Activated naive CD8-positive, alpha-beta T cell treated with anti-CD3 and anti-CD28 coated beads, Interleukin-2, amount 50 U/mL, for 16 hours (primary cell): ENCODE measurements around the gene NBR1.
"Not testable (repeated sequence)": the region's sequence is repeated elsewhere in the genome, so short reads cannot be mapped to it uniquely, and the experiment has no call there.

Experiments
- DNase-seq: peaks from one replicate; pipeline ENCODE4 v3.0.0-alpha.2; 2020; ENCODE audit warnings: low read depth, low spot score

The NBR1 gene, protein sequence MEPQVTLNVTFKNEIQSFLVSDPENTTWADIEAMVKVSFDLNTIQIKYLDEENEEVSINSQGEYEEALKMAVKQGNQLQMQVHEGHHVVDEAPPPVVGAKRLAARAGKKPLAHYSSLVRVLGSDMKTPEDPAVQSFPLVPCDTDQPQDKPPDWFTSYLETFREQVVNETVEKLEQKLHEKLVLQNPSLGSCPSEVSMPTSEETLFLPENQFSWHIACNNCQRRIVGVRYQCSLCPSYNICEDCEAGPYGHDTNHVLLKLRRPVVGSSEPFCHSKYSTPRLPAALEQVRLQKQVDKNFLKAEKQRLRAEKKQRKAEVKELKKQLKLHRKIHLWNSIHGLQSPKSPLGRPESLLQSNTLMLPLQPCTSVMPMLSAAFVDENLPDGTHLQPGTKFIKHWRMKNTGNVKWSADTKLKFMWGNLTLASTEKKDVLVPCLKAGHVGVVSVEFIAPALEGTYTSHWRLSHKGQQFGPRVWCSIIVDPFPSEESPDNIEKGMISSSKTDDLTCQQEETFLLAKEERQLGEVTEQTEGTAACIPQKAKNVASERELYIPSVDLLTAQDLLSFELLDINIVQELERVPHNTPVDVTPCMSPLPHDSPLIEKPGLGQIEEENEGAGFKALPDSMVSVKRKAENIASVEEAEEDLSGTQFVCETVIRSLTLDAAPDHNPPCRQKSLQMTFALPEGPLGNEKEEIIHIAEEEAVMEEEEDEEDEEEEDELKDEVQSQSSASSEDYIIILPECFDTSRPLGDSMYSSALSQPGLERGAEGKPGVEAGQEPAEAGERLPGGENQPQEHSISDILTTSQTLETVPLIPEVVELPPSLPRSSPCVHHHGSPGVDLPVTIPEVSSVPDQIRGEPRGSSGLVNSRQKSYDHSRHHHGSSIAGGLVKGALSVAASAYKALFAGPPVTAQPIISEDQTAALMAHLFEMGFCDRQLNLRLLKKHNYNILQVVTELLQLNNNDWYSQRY

DNA sequence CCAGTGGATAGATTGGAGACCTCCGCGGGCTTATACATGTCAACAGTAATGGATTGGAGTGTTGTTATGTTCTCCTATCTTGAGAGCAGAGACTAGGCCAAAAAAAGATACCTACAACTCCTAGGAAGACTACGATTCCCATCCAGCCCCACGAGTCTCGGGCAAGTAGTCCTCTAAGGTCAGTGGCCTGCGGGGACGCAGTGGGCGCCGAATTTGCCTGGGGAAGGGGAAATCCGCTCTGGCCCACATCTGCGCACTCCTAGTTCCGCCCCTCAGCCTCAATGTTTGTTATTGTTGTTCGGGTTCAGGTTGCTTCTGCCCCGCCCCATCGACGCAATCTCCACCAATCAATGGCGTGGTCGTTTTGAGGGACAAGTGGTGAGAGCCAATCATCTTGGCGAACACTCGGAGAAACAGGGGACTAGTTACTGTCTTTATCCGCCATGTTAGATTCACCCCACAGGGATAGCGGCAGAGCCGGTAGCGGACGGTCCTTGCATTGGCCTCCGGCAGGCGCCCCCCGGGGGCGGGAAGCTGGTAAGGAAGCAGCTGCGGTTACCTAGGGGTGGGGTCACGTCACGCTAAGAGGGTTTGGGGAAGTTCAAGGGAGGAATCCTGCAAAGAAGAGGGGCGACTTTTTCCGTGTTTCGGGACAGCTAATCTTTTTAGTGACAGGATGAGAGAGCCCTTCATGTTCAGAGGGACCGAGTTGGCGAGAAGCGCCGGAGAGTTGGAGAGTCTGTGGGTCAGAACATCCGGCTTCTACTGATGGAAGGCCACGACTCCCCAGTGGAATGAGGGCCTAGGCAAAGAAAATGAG is at the start of gene NBR1:
Gene NBR1, plus strand, starts transcription at position 449 of the 820 bp plus-strand sequence. CDS start 4,586 bp downstream, outside the sequence.
- peak; percentile 88 for DNase-seq

DNA sequence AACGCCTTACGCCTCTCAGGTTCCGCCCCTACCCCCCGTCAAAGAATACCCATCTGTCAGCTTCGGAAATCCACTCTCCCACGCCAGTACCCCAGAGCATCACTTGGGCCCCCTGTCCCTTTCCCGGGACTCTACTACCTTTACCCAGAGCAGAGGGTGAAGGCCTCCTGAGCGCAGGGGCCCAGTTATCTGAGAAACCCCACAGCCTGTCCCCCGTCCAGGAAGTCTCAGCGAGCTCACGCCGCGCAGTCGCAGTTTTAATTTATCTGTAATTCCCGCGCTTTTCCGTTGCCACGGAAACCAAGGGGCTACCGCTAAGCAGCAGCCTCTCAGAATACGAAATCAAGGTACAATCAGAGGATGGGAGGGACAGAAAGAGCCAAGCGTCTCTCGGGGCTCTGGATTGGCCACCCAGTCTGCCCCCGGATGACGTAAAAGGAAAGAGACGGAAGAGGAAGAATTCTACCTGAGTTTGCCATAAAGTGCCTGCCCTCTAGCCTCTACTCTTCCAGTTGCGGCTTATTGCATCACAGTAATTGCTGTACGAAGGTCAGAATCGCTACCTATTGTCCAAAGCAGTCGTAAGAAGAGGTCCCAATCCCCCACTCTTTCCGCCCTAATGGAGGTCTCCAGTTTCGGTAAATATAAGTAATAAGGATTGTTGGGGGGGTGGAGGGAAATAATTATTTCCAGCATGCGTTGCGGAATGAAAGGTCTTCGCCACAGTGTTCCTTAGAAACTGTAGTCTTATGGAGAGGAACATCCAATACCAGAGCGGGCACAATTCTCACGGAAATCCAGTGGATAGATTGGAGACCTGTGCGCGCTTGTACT is 45.7 kb upstream of the NBR1 start, which contains the start of gene BRCA1:
Gene BRCA1, minus strand, starts transcription at position 232 of the 834 bp plus-strand sequence. CDS start 1,268 bp downstream, outside the sequence.
- DNase-seq, result peak; percentile 83

DNA sequence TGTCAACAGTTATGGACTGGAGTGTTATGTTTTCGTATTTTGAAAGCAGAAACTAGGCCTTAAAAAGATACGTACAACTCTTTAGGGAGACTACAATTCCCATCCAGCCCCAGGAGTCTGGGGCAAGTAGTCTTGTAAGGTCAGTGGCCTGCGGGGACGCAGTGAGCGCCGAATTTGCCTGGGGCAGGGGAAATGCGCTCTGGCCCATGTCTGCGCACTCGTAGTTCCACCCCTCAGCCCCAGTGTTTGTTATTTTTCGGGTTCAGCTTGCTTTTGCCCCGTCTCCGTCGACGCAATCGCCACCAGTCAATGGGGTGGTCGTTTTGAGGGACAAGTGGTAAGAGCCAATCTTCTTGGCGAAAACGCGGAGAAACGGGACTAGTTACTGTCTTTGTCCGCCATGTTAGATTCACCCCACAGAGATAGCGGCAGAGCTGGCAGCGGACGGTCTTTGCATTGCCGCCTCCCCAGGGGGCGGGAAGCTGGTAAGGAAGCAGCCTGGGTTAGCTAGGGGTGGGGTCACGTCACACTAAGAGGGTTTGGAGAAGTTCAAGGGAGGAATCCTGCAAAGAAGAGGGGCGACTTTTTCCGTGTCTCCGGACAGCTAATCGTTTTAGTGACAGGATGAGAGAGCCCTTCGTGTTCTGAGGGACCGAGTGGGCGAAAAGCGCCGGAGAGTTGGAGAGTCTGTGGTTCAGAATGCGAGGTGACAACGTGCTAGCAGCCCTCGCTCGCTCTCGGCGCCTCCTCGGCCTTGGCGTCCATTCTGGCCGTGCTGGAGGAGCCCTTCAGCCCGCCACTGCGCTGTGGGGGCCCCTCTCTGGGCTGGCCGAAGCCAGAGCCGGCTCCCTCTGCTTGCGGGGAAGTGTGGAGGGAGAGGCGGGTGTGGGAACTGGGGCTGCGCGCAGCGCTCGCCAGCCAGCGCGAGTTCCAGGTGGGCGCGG is 44.8 kb upstream of the NBR1 start:
- no peak for DNase-seq

DNA sequence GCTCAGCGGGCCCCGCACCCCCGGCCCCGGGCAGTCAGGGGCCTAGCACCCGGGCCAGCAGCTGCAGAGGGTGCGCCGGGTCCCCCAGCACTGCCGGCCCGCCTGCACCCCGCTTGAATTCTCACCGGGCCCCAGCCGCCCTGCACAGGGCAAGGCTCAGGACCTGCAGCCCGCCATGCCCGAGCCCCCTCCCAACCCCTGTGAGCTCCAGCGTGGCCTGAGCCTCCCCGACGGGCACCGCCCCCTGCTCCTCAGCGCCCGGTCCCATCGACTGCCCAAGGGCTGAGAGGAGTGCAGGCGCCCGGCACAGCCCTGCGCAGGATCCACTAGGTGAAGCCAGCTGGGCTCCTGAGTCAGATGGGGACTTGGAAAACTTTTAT is 44.1 kb upstream of the NBR1 start:
- DNase-seq, result no peak

DNA sequence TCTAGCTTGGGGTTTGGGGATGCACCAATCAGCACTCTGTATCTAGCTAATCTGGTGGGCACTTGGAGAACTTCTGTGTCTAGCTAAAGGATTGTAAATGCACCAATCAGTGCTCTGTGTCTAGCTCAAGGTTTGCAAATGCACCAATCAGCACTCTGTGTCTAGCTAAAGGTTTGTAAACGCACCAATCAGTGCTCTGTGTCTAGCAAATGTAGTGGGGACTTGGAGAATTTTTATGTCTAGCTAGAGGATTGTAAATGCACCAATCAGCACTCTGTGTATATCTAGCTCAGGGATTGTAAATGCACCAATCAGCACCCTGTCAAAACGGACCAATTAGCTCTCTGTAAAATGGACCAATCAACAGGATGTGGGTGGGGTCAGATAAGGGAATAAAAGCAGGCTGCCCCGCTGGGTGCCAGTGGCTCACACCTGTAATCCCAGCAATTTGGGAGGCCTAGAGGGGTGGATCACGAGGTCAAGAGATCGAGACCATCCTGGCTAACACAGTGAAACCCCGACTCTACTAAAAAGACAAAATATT is 43.6 kb upstream of the NBR1 start:
- not testable (repeated sequence) for DNase-seq

DNA sequence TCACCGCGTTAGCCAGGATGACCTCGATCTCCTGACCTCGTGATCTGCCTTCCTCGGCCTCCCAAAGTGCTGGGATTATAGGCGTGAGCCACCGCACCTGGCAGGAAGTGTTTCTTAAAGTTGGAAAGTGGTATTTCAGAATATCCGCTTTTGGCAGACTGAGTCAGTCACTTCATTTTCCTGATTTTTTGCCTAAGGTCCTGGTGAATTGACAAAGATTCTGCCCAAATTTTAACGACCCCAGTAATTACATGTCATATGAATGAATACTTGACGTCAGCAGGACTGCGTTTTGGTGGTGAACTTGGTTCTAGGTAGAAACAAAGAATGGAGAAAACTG is 41.4 kb upstream of the NBR1 start:
- DNase-seq, result no peak

DNA sequence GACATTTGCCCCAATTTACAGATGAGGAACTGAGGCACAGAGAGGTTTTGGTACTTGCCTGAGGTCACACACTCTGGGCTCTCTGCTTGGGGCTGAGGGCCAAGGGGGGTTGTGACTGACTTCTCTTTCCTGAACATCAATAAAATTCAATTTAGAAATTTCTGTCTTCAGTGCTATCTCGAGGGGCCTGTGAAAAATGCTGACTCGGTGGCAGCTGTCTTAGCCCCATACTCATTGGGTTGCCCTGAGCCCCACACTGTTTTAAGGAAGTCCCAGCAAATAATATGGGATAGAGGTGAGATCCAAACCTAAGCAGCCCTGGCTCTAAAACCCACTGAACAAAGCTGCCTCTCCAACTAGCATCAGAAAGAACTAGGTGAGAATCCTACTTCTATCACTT is 38.9 kb upstream of the NBR1 start:
- DNase-seq, result no peak

DNA sequence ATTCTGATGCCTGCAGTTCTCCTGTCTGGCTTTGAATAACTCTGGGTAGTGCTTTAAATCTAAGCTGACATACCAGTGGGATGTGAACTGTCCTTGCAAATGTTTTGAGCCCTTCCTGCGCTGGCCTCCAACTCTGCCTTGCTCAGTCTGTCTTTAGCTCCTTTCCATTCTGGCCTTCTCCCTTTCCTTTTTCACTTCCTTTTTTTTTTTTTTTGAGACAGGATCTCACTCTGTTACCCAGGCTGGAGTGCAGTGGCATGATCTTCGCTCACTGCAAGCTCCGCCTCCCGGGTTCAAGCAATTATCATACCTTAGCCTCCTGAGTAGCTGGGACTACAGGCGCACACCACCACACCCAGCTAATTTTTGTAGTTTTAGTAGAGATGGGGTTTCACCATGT is 37.6 kb upstream of the NBR1 start:
- DNase-seq, result not testable (repeated sequence)

DNA sequence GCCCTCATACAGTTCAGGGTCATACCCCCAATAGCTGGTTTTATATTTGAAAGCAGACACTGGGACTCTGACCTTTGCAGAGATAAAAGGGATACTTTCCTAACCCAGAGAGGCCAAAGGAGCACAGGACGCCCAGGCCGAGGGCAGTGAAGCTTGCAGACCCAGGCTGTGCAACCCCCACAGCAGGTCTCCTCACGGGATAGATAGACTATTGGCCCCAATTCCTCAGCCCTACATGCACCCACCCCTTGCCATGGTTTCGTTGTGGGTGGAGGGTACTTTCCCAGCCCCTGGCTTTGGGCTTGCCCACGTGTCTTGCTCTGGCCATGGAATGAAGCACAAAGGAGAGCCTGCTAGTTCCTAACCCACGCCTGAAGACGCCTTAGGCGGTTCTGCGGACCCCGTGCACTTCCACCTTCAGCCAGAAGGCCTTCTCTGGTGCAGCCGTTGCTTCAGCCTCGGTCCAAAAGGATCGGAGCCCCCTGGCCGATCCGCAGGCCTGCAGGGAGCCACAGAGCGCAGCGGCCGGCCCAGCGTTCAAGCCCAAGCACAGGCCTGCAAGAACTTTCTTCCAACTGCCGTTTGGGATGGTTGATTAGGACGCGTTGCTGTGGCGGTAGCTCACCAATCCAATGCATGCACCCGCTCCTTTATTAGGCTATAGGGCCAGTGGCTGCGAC is 36.1 kb upstream of the NBR1 start:
- no peak for DNase-seq

DNA sequence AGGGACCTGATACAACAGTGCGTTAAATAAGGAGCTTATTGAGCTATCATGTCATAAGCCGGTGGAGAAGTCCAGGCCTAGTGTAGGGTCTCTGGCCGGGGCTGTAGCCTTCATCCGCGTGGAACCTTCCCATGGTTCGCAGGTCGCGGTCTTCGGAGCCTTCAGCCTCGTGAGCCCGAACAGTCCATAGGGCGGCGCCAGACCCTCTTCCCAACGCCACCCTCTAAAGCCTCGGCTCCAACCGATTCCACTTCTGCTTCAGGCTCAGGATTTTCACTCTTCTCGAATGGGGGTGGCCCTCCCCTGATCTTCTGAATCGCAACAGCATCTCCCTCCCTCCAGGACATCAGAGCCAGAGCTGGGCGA is 35.6 kb upstream of the NBR1 start:
- DNase-seq, result no peak

DNA sequence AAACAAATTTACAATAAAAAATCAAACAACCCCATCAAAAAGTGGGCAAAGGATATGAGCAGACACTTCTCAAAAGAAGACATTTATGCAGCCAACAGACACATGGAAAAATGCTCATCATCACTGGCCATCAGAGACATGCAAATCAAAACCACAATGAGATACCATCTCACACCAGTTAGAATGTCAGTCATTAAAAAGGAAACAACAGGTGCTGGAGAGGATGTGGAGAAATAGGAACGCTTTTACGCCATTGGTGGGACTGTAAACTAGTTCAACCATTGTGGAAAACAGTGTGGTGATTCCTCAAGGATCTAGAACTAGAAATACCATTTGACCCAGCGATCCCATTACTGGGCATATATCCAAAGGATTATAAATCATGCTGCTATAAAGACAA is 34.4 kb upstream of the NBR1 start:
- not testable (repeated sequence) for DNase-seq

DNA sequence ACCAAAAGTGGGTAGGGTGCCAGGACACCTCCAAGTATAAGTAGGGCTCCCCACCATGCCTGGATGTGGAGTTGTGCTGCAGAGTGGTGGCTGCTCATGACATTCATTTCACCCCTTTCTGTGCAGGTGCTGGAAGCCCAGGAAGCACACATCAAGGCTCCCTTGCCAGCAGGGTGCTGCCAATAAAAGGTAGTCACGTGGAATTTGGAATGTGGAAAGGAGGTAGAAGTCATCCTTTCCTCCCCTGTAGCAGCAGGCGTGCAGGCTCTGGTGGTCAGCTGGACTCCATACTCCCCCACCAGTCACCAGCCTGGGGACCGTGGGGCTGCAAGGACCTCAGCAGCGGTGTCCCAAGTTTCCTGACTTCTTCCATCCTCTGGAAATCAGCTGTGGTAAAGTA is 32.5 kb upstream of the NBR1 start:
- not testable (repeated sequence) for DNase-seq

DNA sequence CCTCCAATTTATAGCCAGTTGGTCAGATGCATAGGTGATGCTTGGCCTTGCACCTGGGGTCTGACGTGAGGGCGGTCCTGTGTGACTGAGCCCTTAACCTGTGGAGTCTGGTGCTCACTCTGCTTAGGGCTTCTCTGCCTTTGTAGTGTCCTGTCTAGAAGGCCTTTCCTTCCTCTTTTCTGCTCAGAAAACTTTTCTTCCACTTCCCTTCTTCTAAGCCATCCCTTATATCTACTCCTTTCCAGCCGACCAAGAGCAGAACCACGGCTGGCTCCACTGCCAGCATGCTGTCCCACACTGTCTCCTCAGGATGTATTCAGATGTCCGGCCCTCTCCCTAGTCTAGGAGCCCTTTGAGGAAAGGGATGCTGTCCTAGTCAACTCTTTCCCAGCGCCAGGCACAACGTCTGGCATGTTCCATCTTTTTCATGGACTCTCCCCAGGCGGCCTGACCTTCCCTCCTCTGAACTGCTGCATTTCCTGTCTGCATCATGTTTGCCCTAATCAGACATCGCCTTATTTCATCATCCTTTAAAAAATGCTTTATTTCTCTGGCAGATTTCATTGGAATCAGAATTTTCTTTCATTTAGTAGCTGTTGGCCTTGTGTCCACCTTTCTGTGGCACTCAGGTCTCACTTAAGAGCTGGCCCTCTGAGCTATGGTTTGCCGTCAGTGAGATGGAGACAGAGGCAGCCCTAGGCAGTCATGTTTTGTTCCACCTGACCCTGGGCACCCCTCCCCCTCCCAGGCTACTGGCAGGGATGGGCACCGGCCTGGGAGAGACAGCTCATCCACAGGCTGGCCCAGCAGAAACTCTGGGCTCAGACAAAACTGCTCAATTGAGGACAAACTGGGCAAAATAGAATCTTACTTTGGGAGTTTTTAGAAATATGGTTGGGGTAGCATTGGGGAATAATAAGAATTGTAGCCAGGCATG is 30.4 kb upstream of the NBR1 start:
- DNase-seq, result no peak

DNA sequence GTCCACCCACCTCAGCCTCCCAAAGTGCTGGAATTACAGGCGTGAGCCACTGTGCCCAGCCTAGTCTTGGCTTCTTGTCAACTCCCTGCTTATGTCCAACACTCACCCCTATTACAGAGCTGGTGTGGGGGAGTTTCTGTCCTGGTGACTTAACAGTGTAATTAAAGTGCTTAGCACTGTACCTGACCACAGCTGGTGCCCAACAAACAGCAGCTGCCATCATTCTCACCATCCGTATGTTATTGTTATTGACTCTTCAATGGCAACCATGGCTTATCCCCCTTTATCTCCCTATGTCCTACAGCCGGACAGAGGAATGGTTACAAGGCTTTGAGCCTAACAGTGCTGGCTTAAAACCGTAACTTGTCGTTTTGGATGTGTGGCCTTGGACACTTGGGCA is 28.9 kb upstream of the NBR1 start:
- no peak for DNase-seq

DNA sequence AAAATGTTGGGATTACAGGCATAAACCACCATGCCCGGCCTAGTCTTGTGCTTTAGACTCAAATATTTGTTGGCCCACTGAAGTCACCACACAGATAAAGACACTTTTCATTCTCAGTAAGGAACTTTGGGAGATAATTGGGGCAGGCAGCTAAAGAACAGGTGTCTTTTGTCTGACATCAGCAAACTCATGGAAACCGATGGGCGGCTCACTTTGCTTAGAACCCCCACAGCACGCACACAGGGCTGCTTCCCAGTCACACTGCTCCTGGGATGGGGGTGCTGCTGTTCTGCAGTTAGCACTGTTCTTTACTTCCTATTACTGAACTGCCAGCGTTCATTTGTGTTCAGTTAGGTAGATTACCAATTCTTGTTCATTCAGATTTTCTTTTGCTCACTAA is 27.8 kb upstream of the NBR1 start:
- DNase-seq, result no peak

DNA sequence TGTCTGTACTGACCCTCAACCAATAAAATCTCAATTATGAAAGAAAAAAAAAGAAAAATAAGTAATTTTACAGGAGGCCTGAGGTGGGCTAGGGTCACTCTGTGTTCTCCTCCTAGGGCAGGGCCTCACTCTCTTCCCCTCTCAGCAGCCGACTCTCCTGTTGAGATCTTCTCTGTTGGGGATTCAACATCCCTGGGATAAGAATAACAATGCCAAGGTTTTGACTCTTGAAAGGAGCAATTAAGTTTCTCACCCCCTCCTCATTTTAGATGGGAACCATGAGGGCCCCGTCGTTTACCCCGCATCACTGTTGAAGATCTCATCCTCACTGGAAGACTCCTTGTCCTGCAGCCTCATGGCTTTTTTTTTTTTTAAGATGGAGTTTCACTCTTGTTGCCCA is 24.4 kb upstream of the NBR1 start:
- no peak for DNase-seq

DNA sequence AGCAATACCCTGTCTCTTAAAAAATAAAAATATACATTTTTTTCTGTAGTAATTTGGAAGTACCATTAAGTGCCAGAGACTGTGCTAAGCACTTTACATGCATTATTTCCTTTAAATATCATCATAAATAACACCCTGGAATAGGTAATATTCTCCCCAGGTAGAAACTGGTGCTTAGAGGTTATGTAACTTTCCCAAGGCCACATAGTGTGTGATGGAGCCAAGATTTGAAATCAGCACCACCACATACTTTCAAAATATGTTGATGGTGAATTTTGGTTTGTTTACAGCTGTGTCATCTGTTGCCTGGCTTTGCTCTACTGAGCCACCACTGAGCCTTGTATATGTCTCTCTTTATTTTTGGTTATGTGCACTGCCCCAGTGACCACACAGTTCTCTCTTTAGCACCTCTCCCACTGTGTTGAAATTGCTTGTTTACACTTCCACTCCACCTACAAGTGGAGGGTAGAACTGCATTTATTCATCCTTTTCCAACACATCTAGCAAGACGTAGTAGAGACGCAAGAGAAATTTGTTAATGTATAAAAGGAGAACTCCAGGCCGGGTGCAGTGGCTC is 19.0 kb upstream of the NBR1 start:
- DNase-seq, result no peak
